HepG2 (cell line): ENCODE results near the gene ZNF343. TPM values are rescaled to one million over a fixed set of nuclear protein-coding genes. Genes with fewer than 3 reads are reported as not detected.

Experiments used
- ATM ChIP-seq: fragments of 450-650 bp; IDR thresholded peaks from 2 replicates; pipeline ENCODE4 v1.7.1; 2017; ENCODE audit warnings: mild to moderate bottlenecking, borderline replicate concordance
- BCL3 ChIP-seq: sonication (generic); formaldehyde crosslinking; IDR thresholded peaks from 2 replicates; pipeline ENCODE4 v1.5.1; 2020; ENCODE audit warnings: mild to moderate bottlenecking, missing genetic modification reagents, moderate library complexity
- GTF2F1 ChIP-seq: fragments of 150-350 bp; IDR thresholded peaks from 2 replicates; pipeline ENCODE4 v1.6.1; 2014; ENCODE audit warnings: low read length
- MAFK ChIP-seq, 2 experiments: IDR thresholded peaks in 1 of 2; conservative IDR thresholded peaks in 1 of 2; 2 replicates each; pipeline ENCODE4 v1.6.1; 2011; ENCODE audit warnings: improper control_type of control experiment in 2 of 2, low read length in 2 of 2
- PAX8 ChIP-seq: sonication (generic); formaldehyde crosslinking; IDR thresholded peaks from 2 replicates; pipeline ENCODE4 v1.8.0; 2022; ENCODE audit warnings: mild to moderate bottlenecking, missing genetic modification reagents, borderline replicate concordance
- RNF2 ChIP-seq: fragments of 450-650 bp; conservative IDR thresholded peaks from 2 replicates; pipeline ENCODE4 v1.6.1; 2016; ENCODE audit warnings: low read depth
- SRSF9 ChIP-seq: fragments of 200-400 bp; formaldehyde crosslinking; IDR thresholded peaks from 2 replicates; pipeline ENCODE4 v1.6.1; 2018; ENCODE audit warnings: borderline replicate concordance, mild to moderate bottlenecking, low read depth, low read length; ENCODE audit not compliant: insufficient read depth, poor library complexity, severe bottlenecking
- TBX2 ChIP-seq: sonication (generic); formaldehyde crosslinking; IDR thresholded peaks from 2 replicates; pipeline ENCODE4 v1.5.0; 2020; ENCODE audit warnings: missing genetic modification reagents, mild to moderate bottlenecking, borderline replicate concordance
- TFDP2 ChIP-seq: sonication (generic); formaldehyde crosslinking; IDR thresholded peaks from 2 replicates; pipeline ENCODE4 v1.4.0; 2020; ENCODE audit warnings: missing genetic modification reagents
- TSC22D2 ChIP-seq: sonication (generic); formaldehyde crosslinking; IDR thresholded peaks from 2 replicates; pipeline ENCODE4 v1.5.1; 2020; ENCODE audit warnings: missing genetic modification reagents, mild to moderate bottlenecking, borderline replicate concordance
- WIZ ChIP-seq: sonication (generic); formaldehyde crosslinking; IDR thresholded peaks from 2 replicates; pipeline ENCODE4 v1.5.1; 2020; ENCODE audit warnings: mild to moderate bottlenecking, missing genetic modification reagents
- ZBTB37 ChIP-seq: sonication (generic); formaldehyde crosslinking; IDR thresholded peaks from 2 replicates; pipeline ENCODE4 v1.4.0; 2020; ENCODE audit warnings: mild to moderate bottlenecking, missing genetic modification reagents
- ZBTB38 ChIP-seq: sonication (generic); formaldehyde crosslinking; IDR thresholded peaks from 2 replicates; pipeline ENCODE4 v1.5.1; 2020; ENCODE audit warnings: mild to moderate bottlenecking, missing genetic modification reagents
- ZNF121 ChIP-seq: sonication (generic); formaldehyde crosslinking; IDR thresholded peaks from 2 replicates; pipeline ENCODE4 v1.5.0; 2020; ENCODE audit warnings: mild to moderate bottlenecking, missing genetic modification reagents
- ZNF136 ChIP-seq: sonication (generic); formaldehyde crosslinking; IDR thresholded peaks from 2 replicates; pipeline ENCODE4 v1.8.1; 2022; ENCODE audit warnings: low read depth, mild to moderate bottlenecking, moderate library complexity, missing genetic modification reagents
- ZNF564 ChIP-seq: sonication (generic); formaldehyde crosslinking; IDR thresholded peaks from 2 replicates; pipeline ENCODE4 v1.8.1; 2023; ENCODE audit warnings: mild to moderate bottlenecking, missing genetic modification reagents
- ZNF737 ChIP-seq: sonication (generic); formaldehyde crosslinking; IDR thresholded peaks from 2 replicates; pipeline ENCODE4 v1.5.0; 2020; ENCODE audit warnings: missing genetic modification reagents, mild to moderate bottlenecking, borderline replicate concordance
- ZNF746 ChIP-seq: sonication (generic); formaldehyde crosslinking; IDR thresholded peaks from 2 replicates; pipeline ENCODE4 v1.8.0; 2022; ENCODE audit warnings: mild to moderate bottlenecking, missing genetic modification reagents
- ZNF749 ChIP-seq: sonication (generic); formaldehyde crosslinking; IDR thresholded peaks from 2 replicates; pipeline ENCODE4 v1.8.0; 2022; ENCODE audit warnings: mild to moderate bottlenecking, missing genetic modification reagents, moderate library complexity, borderline replicate concordance
- ZNF766 ChIP-seq: sonication (generic); formaldehyde crosslinking; IDR thresholded peaks from 2 replicates; pipeline ENCODE4 v1.5.0; 2020; ENCODE audit warnings: missing genetic modification reagents, borderline replicate concordance
- ZNF776 ChIP-seq: sonication (generic); formaldehyde crosslinking; IDR thresholded peaks from 2 replicates; pipeline ENCODE4 v1.4.0; 2020; ENCODE audit warnings: mild to moderate bottlenecking, missing genetic modification reagents
- ZNF788 ChIP-seq: sonication (generic); formaldehyde crosslinking; IDR thresholded peaks from 2 replicates; pipeline ENCODE4 v1.5.0; 2020; ENCODE audit warnings: mild to moderate bottlenecking, missing genetic modification reagents, borderline replicate concordance
- ZNF879 ChIP-seq: sonication (generic); formaldehyde crosslinking; IDR thresholded peaks from 2 replicates; pipeline ENCODE4 v1.8.1; 2023; ENCODE audit warnings: missing genetic modification reagents
- polyA plus RNA-seq, 8 experiments: library from polyadenylated mRNA; depleted of rRNA in 3 of 8; stranded (reverse) in 7 of 8; unstranded in 1 of 8; fragments of >200 nt; fragmentation: Illumina TruSeq in 4 of 8; extraction: Trizol in 4 of 8; gene quantifications; 2 replicates each; pipeline versions ENCODE4 v1.2.1 to v1.2.3, GENCODE V29; 2011 to 2016; ENCODE audit warnings: low read depth in 4 of 8, missing spikeins in 1 of 8, mixed read lengths in 1 of 8; ENCODE audit not compliant: insufficient read depth in 1 of 8
- total RNA-seq, 5 experiments: library from RNA; depleted of rRNA; stranded (reverse); fragments of >200 nt; fragmentation: Illumina TruSeq; extraction: Trizol; gene quantifications; 2 replicates each; pipeline ENCODE4 v1.2.3, GENCODE V29; 2016; ENCODE audit warnings: low read depth in 1 of 5
- TF ChIP-seq, protein P1 (sequence below): sonication (generic); formaldehyde crosslinking; IDR thresholded peaks from 2 replicates; pipeline ENCODE4 v1.8.1; 2022; ENCODE audit warnings: mild to moderate bottlenecking, missing genetic modification reagents
- TF ChIP-seq, protein P2 (sequence below): sonication (generic); formaldehyde crosslinking; IDR thresholded peaks from 2 replicates; pipeline ENCODE4 v1.8.1; 2023; ENCODE audit warnings: mild to moderate bottlenecking, missing genetic modification reagents

The ZNF343 gene
- total and polyA plus RNA-seq, 2 of the 13 experiments (the other 11 are each of a cell fraction or from before 2014, with no cell fraction given): 16.4 to 22.1 TPM

- TF ChIP-seq TFDP2 (CRISPR knock-in tag) (no peak), ZNF749 (CRISPR knock-in tag) (no peak), GTF2F1 (no peak), TBX2 (CRISPR knock-in tag) (no peak), ZNF766 (CRISPR knock-in tag) (no peak), WIZ (CRISPR knock-in tag) (no peak), ZNF737 (CRISPR knock-in tag) (no peak), MAFK (conservative IDR thresholded peaks at IDR 0.05 in 1 of 2, IDR thresholded peaks at IDR 0.05 in 1 of 2; ENCODE audit: low read length in 2 of 2) (no peak), ZNF879 (CRISPR knock-in tag) (no peak), ZNF564 (CRISPR knock-in tag) (no peak), ZBTB37 (no peak), TSC22D2 (CRISPR knock-in tag) (no peak), ZNF746 (peak; percentile 38; the same call in 1 of the 2 replicates), ATM (no peak), ZBTB38 (CRISPR knock-in tag) (0 out of 2 replicates have a peak, but pooled peaks have one; percentile 6), ZNF136 (CRISPR knock-in tag) (0 out of 2 replicates have a peak, but pooled peaks have one; percentile 8), ZNF788 (0 out of 2 replicates have a peak, but pooled peaks have one; percentile 52), ZNF121 (CRISPR knock-in tag) (no peak), SRSF9 (no peak), RNF2 (no peak; the same call in 1 of the 2 replicates), PAX8 (no peak), ZNF776 (CRISPR knock-in tag) (no peak), BCL3 (no peak)
- TF ChIP-seq, protein P1, sequence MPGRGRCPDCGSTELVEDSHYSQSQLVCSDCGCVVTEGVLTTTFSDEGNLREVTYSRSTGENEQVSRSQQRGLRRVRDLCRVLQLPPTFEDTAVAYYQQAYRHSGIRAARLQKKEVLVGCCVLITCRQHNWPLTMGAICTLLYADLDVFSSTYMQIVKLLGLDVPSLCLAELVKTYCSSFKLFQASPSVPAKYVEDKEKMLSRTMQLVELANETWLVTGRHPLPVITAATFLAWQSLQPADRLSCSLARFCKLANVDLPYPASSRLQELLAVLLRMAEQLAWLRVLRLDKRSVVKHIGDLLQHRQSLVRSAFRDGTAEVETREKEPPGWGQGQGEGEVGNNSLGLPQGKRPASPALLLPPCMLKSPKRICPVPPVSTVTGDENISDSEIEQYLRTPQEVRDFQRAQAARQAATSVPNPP (CRISPR knock-in tag): no peak
- TF ChIP-seq, protein P2, sequence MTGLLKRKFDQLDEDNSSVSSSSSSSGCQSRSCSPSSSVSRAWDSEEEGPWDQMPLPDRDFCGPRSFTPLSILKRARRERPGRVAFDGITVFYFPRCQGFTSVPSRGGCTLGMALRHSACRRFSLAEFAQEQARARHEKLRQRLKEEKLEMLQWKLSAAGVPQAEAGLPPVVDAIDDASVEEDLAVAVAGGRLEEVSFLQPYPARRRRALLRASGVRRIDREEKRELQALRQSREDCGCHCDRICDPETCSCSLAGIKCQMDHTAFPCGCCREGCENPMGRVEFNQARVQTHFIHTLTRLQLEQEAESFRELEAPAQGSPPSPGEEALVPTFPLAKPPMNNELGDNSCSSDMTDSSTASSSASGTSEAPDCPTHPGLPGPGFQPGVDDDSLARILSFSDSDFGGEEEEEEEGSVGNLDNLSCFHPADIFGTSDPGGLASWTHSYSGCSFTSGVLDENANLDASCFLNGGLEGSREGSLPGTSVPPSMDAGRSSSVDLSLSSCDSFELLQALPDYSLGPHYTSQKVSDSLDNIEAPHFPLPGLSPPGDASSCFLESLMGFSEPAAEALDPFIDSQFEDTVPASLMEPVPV (CRISPR knock-in tag): no peak
Measured at GRCh38 chr20:2509468-2509781, 710 bp upstream of the ZNF343 start (continued).
